RWPE2 (cell line): ENCODE results near the gene LRP4.
"Not testable (repeated sequence)": the region's sequence is repeated elsewhere in the genome, so short reads cannot be mapped to it uniquely, and the experiment has no call there.

ENCODE experiments used
- ATAC-seq: fragments of 200-7000 bp; cut with Tn5 transposase; 3 replicates; pipeline ENCODE4 v1.9.1; 2021; ENCODE audit warnings: low read depth
- DNase-seq: peaks from one replicate; pipeline ENCODE4 v3.0.0-alpha.2; 2020; ENCODE audit warnings: low spot score
- H3K27ac ChIP-seq: fragments of 450-650 bp; 2 replicates; pipeline ENCODE4 v1.5.1; 2017; ENCODE audit warnings: mild to moderate bottlenecking; ENCODE audit not compliant: poor library complexity, severe bottlenecking
- H3K27me3 ChIP-seq: fragments of 250-450 bp; sonication (Bioruptor Pico); 2 replicates; pipeline ENCODE4 v1.5.1; 2021; ENCODE audit warnings: mild to moderate bottlenecking, moderate library complexity; ENCODE audit not compliant: insufficient read depth, poor library complexity, severe bottlenecking
- H3K36me3 ChIP-seq: fragments of 250-450 bp; sonication (Bioruptor Pico); 2 replicates; pipeline ENCODE4 v1.5.1; 2020; ENCODE audit warnings: low read depth, mild to moderate bottlenecking, moderate library complexity
- H3K4me1 ChIP-seq: fragments of 250-450 bp; sonication (Bioruptor Pico); 2 replicates; pipeline ENCODE4 v1.5.1; 2021; ENCODE audit warnings: mild to moderate bottlenecking, moderate library complexity; ENCODE audit not compliant: insufficient read depth, poor library complexity, severe bottlenecking
- H3K4me3 ChIP-seq: fragments of 250-450 bp; sonication (Bioruptor Pico); 2 replicates; pipeline ENCODE4 v1.5.1; 2021; ENCODE audit warnings: mild to moderate bottlenecking, moderate library complexity; ENCODE audit not compliant: severe bottlenecking
- H3K9me3 ChIP-seq: fragments of 250-450 bp; sonication (Bioruptor Pico); 2 replicates; pipeline ENCODE4 v1.5.1; 2021; ENCODE audit warnings: mild to moderate bottlenecking, moderate library complexity; ENCODE audit not compliant: severe bottlenecking
- TF ChIP-seq, protein P1 (sequence below): fragments of 450-650 bp; IDR thresholded peaks from one replicate; pipeline ENCODE4 v1.5.1; 2017; ENCODE audit warnings: mild to moderate bottlenecking, moderate library complexity; ENCODE audit not compliant: poor library complexity, severe bottlenecking

The LRP4 gene, protein sequence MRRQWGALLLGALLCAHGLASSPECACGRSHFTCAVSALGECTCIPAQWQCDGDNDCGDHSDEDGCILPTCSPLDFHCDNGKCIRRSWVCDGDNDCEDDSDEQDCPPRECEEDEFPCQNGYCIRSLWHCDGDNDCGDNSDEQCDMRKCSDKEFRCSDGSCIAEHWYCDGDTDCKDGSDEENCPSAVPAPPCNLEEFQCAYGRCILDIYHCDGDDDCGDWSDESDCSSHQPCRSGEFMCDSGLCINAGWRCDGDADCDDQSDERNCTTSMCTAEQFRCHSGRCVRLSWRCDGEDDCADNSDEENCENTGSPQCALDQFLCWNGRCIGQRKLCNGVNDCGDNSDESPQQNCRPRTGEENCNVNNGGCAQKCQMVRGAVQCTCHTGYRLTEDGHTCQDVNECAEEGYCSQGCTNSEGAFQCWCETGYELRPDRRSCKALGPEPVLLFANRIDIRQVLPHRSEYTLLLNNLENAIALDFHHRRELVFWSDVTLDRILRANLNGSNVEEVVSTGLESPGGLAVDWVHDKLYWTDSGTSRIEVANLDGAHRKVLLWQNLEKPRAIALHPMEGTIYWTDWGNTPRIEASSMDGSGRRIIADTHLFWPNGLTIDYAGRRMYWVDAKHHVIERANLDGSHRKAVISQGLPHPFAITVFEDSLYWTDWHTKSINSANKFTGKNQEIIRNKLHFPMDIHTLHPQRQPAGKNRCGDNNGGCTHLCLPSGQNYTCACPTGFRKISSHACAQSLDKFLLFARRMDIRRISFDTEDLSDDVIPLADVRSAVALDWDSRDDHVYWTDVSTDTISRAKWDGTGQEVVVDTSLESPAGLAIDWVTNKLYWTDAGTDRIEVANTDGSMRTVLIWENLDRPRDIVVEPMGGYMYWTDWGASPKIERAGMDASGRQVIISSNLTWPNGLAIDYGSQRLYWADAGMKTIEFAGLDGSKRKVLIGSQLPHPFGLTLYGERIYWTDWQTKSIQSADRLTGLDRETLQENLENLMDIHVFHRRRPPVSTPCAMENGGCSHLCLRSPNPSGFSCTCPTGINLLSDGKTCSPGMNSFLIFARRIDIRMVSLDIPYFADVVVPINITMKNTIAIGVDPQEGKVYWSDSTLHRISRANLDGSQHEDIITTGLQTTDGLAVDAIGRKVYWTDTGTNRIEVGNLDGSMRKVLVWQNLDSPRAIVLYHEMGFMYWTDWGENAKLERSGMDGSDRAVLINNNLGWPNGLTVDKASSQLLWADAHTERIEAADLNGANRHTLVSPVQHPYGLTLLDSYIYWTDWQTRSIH (N-terminal part only)

DNA sequence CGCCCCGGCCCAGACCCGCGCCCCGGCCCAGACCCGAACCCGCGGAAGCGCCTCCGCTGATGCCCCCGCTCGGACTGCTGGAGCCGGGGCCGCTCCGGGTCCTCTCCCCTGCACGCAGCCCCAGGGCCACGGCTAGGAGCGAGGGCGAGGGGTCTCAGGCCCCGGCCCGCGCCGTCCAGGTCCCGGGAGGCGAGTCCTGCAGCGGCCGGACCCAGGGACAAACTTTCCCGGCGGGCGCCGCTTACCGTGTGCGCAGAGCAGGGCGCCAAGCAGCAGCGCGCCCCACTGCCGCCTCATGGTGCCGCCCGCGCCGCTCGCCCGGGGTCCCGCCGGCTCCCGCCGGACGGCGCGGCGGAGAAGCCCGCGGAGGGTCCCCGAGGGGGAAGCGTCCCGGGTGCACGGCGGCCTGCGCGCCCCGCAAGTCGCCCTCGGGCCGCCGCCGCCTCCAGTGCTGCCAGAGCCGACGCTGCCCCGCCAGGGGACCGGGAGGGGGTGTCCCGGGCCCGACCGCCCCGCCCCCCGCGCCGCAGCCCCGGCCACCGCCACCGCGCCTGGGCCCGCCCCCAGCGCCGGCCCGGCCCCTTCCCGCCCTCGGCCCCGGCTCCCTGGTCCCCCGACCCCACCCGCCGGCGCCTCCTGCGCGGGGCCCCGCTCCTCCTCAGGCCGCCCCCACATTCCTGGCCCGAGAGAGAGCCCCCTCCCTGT, at the start of gene LRP4:
TSS of gene LRP4 (minus strand) at position 468 of the 705 bp plus-strand sequence. CDS start at position 297, 171 bp downstream.
- H3K27me3 ChIP-seq: no peaks in the 10 kb centered on the region
- TF ChIP-seq, protein P1, sequence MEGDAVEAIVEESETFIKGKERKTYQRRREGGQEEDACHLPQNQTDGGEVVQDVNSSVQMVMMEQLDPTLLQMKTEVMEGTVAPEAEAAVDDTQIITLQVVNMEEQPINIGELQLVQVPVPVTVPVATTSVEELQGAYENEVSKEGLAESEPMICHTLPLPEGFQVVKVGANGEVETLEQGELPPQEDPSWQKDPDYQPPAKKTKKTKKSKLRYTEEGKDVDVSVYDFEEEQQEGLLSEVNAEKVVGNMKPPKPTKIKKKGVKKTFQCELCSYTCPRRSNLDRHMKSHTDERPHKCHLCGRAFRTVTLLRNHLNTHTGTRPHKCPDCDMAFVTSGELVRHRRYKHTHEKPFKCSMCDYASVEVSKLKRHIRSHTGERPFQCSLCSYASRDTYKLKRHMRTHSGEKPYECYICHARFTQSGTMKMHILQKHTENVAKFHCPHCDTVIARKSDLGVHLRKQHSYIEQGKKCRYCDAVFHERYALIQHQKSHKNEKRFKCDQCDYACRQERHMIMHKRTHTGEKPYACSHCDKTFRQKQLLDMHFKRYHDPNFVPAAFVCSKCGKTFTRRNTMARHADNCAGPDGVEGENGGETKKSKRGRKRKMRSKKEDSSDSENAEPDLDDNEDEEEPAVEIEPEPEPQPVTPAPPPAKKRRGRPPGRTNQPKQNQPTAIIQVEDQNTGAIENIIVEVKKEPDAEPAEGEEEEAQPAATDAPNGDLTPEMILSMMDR: no peak
- H3K27ac ChIP-seq: peak within 1 kb of the TSS; percentile 56
- no peaks in the 10 kb centered on the region for H3K9me3 ChIP-seq
- peak within 1 kb of the TSS; percentile 81 for H3K4me3 ChIP-seq
- H3K4me1 ChIP-seq: peaks cover 10% of the 10 kb centered on the region
- peak; percentile 19 for ATAC-seq
- no peaks in the 10 kb centered on the region for H3K36me3 ChIP-seq
- no peak for DNase-seq

DNA sequence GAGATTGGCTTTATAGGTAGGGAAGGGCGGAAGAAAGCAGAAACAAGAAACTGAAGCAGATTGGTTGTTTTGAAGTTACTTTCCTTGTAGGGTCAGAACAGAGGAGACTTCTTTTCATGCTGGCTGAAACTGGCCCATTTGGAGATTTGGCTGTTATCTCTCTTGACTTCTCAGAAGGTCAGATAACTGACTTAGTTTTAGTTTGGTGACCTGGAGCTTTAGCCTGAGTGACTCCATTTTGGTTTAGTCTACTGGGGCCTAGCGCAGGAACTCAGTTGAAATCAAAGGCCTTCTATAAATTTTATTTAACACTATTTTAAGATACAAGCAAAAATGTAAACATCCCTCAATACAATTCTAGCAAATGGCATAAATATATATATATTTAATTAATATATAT, 49.6 kb upstream of the LRP4 start:
- Histone ChIP-seq H3K27ac (no peak overlapping the region), H3K36me3 (no peaks in the 10 kb centered on the region), H3K27me3 (no peaks in the 10 kb centered on the region), H3K4me3 (no peak overlapping the region), H3K9me3 (no peaks in the 10 kb centered on the region), H3K4me1 (no peaks in the 10 kb centered on the region)
- ATAC-seq (no peak), DNase-seq (no peak)
- TF ChIP-seq, protein P1: no peak

DNA sequence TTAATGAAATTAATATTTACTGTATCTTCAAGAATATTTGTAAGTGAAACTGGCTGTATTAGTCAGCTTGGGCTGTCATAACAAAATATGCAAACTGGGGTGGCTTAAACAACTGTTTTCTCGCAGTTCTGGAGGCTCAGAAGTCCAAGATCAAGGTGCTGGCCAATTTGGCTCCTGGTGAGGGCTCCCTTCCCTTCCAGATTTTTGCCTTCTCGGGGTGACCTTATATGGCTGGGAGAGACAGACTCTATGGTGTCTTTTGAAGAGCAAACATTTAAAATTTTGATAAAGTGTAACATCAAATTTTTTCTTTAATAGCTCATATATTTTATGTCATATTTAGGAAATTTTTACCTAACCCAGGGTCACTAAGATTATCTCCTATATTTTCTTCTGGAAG, 48.4 kb upstream of the LRP4 start:
- H3K4me3 ChIP-seq: no peak overlapping the region
- no peaks in the 10 kb centered on the region for H3K4me1 ChIP-seq
- no peak for ATAC-seq
- no peak for DNase-seq
- H3K27me3 ChIP-seq: no peaks in the 10 kb centered on the region
- no peak overlapping the region for H3K27ac ChIP-seq
- H3K36me3 ChIP-seq: no peaks in the 10 kb centered on the region
- H3K9me3 ChIP-seq: no peaks in the 10 kb centered on the region
- TF ChIP-seq, protein P1: no peak

DNA sequence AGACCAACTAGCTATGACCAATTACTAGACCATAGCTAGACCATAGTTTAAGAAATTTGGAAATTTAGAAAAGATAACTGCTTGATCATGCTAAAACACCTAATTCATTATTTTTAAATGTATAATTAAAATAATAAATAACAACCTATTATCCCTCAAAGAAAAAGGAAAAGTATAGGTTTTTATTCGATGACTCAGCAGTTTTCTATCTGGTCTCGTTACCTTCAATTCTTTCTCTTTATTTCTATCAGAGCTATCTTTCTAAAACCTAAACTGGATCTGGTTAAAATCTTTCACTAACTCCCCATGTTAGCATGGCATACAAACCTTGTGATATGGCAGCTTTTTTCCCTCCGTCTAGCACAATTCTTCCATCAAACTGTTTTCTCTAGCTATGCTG, 45.5 kb upstream of the LRP4 start:
- Histone ChIP-seq H3K27me3 (no peaks in the 10 kb centered on the region), H3K9me3 (no peaks in the 10 kb centered on the region), H3K36me3 (no peaks in the 10 kb centered on the region), H3K27ac (no peak overlapping the region), H3K4me3 (no peak overlapping the region), H3K4me1 (no peaks in the 10 kb centered on the region)
- no peak for DNase-seq
- no peak for ATAC-seq
- TF ChIP-seq, protein P1: no peak

DNA sequence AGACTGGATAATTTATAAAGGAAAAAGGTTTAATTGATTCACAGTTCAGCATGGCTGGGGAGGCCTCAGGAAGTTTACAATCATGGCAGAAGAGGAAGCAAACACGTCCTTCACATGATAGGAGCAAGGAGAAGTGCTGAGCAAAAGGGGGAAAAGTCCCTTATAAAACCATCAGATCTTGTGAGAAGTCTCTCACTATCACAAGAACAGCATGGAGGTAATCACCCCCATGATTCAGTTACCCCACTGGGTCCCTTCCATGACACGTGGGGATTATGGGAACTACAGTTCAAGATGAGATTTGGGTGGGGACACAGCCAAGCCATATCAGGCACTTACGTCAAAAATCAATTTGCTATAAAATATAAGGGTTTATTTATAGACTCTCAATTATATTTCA, 43.5 kb upstream of the LRP4 start:
- not testable (repeated sequence) for H3K27me3 ChIP-seq, H3K4me3 ChIP-seq, H3K4me1 ChIP-seq, H3K9me3 ChIP-seq, ATAC-seq, H3K36me3 ChIP-seq, DNase-seq, H3K27ac ChIP-seq
